Activated CD4-positive, alpha-beta T cell treated with anti-CD3 and anti-CD28 coated beads for 48 hours (primary cell): ENCODE measurements around the gene NEDD4L.
A peak's percentile ranks its signal among the peaks of the same experiment; 100 is the strongest.

Source experiments
- DNase-seq: peaks from one replicate; pipeline ENCODE4 v3.0.0-alpha.2; 2020

Gene NEDD4L

GRCh38 chr18:58299135-58299473 is 255.1 kb downstream of the NEDD4L start:
- DNase-seq = no peak

- DNase-seq = no peak
Measured at GRCh38 chr18:58299936-58300335, 255.9 kb downstream of the NEDD4L start.

- DNase-seq = no peak
Measured at GRCh38 chr18:58300867-58301266, 256.8 kb downstream of the NEDD4L start.

GRCh38 chr18:58302811-58303210 is 258.8 kb downstream of the NEDD4L start:
- peak; percentile 19 for DNase-seq

- DNase-seq = peak; percentile 58
Measured at GRCh38 chr18:58303363-58303762, 259.3 kb downstream of the NEDD4L start.

GRCh38 chr18:58305792-58306191 is 261.8 kb downstream of the NEDD4L start:
- no peak for DNase-seq

- DNase-seq = no peak
Measured at GRCh38 chr18:58307441-58307840, 263.4 kb downstream of the NEDD4L start.

GRCh38 chr18:58308463-58308862 is 264.4 kb downstream of the NEDD4L start:
- DNase-seq = no peak

GRCh38 chr18:58309099-58309498 is 265.1 kb downstream of the NEDD4L start:
- no peak for DNase-seq

GRCh38 chr18:58309610-58310239 is 265.7 kb downstream of the NEDD4L start:
- no peak for DNase-seq

- DNase-seq = peak; percentile 48
Measured at GRCh38 chr18:58310517-58310916, 266.5 kb downstream of the NEDD4L start.

- DNase-seq = no peak
Measured at GRCh38 chr18:58311390-58311789, 267.4 kb downstream of the NEDD4L start.

- no peak for DNase-seq
Measured at GRCh38 chr18:58313491-58314032, 269.5 kb downstream of the NEDD4L start.

- no peak for DNase-seq
Measured at GRCh38 chr18:58314284-58314683, 270.3 kb downstream of the NEDD4L start.

- no peak for DNase-seq
Measured at GRCh38 chr18:58315041-58315440, 271.0 kb downstream of the NEDD4L start.

- peak; percentile 20 for DNase-seq
Measured at GRCh38 chr18:58315739-58316215, 271.8 kb downstream of the NEDD4L start.

- peak; percentile 42 for DNase-seq
Measured at GRCh38 chr18:58316396-58317342, 272.6 kb downstream of the NEDD4L start.

GRCh38 chr18:58319719-58320118 is 275.7 kb downstream of the NEDD4L start:
- no peak for DNase-seq

GRCh38 chr18:58320907-58321561 is 277.0 kb downstream of the NEDD4L start:
- DNase-seq = no peak

- peak; percentile 69 for DNase-seq
Measured at GRCh38 chr18:58321986-58322385, 278.0 kb downstream of the NEDD4L start.

GRCh38 chr18:58322464-58322863 is 278.4 kb downstream of the NEDD4L start:
- DNase-seq = no peak

- no peak for DNase-seq
Measured at GRCh38 chr18:58323866-58324762, 280.1 kb downstream of the NEDD4L start.
